GM10266 (cell line): ENCODE results near the gene MYO1H.

ENCODE experiments used
- DNase-seq: peaks from one replicate; pipeline ENCODE4 v3.0.0; 2012; ENCODE audit errors: extremely low spot score
- CTCF ChIP-seq: IDR thresholded peaks from 2 replicates; pipeline ENCODE4 v1.5.1; 2012; ENCODE audit warnings: mild to moderate bottlenecking, low read depth; ENCODE audit not compliant: control insufficient read depth, insufficient read depth; ENCODE audit errors: missing control alignments

Gene MYO1H

GRCh38 chr12:109476807-109477184, 129.1 kb downstream of the MYO1H start:
- TF ChIP-seq CTCF: no peak
- DNase-seq: no peak

GRCh38 chr12:109477185-109477962, 129.7 kb downstream of the MYO1H start, which contains the start of the genes KCTD10 and UBE3B:
Gene KCTD10, minus strand, starts transcription at chr12:109477300. Its CDS starts 38 bp downstream, at chr12:109477262.
Gene UBE3B, plus strand, starts transcription at chr12:109477634. Its CDS starts 5,918 bp downstream, at chr12:109483552.
- DNase-seq: peak; percentile 86
- no peak for TF ChIP-seq CTCF

GRCh38 chr12:109477963-109478315, 130.2 kb downstream of the MYO1H start:
- no peak for DNase-seq
- TF ChIP-seq CTCF: no peak

GRCh38 chr12:109479761-109480160, 132.1 kb downstream of the MYO1H start:
- no peak for DNase-seq

GRCh38 chr12:109480356-109480755, 132.7 kb downstream of the MYO1H start:
- TF ChIP-seq CTCF: no peak
- DNase-seq: no peak

More at GRCh38 chr12:109479761-109480160, 132.1 kb downstream of the MYO1H start:
- TF ChIP-seq CTCF: no peak

GRCh38 chr12:109481863-109482262, 134.2 kb downstream of the MYO1H start:
- TF ChIP-seq CTCF: no peak
- DNase-seq: no peak

- DNase-seq: no peak
Observed at GRCh38 chr12:109482491-109482890, 134.8 kb downstream of the MYO1H start.

More at GRCh38 chr12:109482491-109482890, 134.8 kb downstream of the MYO1H start:
- TF ChIP-seq CTCF: no peak
